A673 (cell line): ENCODE data around the gene MFSD2B. TPM values are rescaled to one million over a fixed set of nuclear protein-coding genes. Genes with fewer than 3 reads are reported as not detected.

Source experiments
- BruUV-seq: library from RNA; stranded (reverse); fragments of 400-500 nt; replicated peaks from 2 replicates; lab custom pipeline; 2021; lab: Mats Ljungman, UMichigan
- CTCF ChIA-PET: fragments of 300-600 bp; sonication (Branson Sonifier 250); formaldehyde crosslinking; loops from one replicate; lab custom pipeline; 2022; ENCODE audit warnings: antibody characterized with exemption; lab: Charles Lee
- POLR2A ChIA-PET: fragments of 300-600 bp; sonication (Branson Sonifier 250); formaldehyde crosslinking; loops from one replicate; lab custom pipeline; 2022; ENCODE audit warnings: antibody characterized with exemption; ENCODE audit not compliant: low non-redundant PET; lab: Charles Lee
- DNase-seq: peaks from one replicate; pipeline ENCODE4 v3.0.0-alpha.2; 2015; ENCODE audit warnings: low spot score
- H3K27ac ChIP-seq: fragments of 200-600 bp; sonication (generic); 2 replicates; pipeline ENCODE4 v1.5.1; 2016; ENCODE audit warnings: mixed run types, low read depth, mild to moderate bottlenecking, mixed read lengths, antibody characterized with exemption, low read length; ENCODE audit not compliant: poor library complexity, severe bottlenecking
- H3K27me3 ChIP-seq: fragments of 200-600 bp; sonication (generic); replicated peaks from 2 replicates; pipeline ENCODE4 v1.6.1; 2017; ENCODE audit warnings: mixed run types, low read depth, mild to moderate bottlenecking, mixed read lengths, antibody characterized with exemption, low read length; ENCODE audit not compliant: insufficient read depth, poor library complexity
- H3K36me3 ChIP-seq: fragments of 200-600 bp; sonication (generic); 2 replicates; pipeline ENCODE4 v1.6.1; 2016; ENCODE audit warnings: mixed run types, mild to moderate bottlenecking, mixed read lengths, antibody characterized with exemption, low read length; ENCODE audit not compliant: insufficient read depth, poor library complexity, severe bottlenecking
- H3K4me1 ChIP-seq: fragments of 200-600 bp; sonication (generic); 2 replicates; pipeline ENCODE4 v1.6.1; 2017; ENCODE audit warnings: mixed run types, mild to moderate bottlenecking, mixed read lengths, antibody characterized with exemption, low read length; ENCODE audit not compliant: insufficient read depth, poor library complexity, severe bottlenecking
- H3K4me3 ChIP-seq: fragments of 200-600 bp; sonication (generic); 2 replicates; pipeline ENCODE4 v1.5.1; 2016; ENCODE audit warnings: low read depth, mixed run types, mild to moderate bottlenecking, mixed read lengths, low read length; ENCODE audit not compliant: poor library complexity, severe bottlenecking
- H3K9me3 ChIP-seq: fragments of 200-600 bp; sonication (generic); 2 replicates; pipeline ENCODE4 v1.6.1; 2016; ENCODE audit warnings: mixed run types, low read depth, mild to moderate bottlenecking, mixed read lengths, antibody characterized with exemption, low read length; ENCODE audit not compliant: poor library complexity, severe bottlenecking
- CTCF ChIP-seq: fragments of 300-800, 200-600 bp; sonication (generic); conservative IDR thresholded peaks from 2 replicates; pipeline ENCODE4 v1.5.1; 2017; ENCODE audit warnings: low read depth, mild to moderate bottlenecking, antibody characterized with exemption, low read length, moderate library complexity, mixed read lengths
- EZH2 ChIP-seq: fragments of 200-600 bp; sonication (generic); IDR thresholded peaks from 2 replicates; pipeline ENCODE4 v1.6.1; 2017; ENCODE audit warnings: borderline replicate concordance, low read depth, mild to moderate bottlenecking, mixed read lengths, antibody characterized with exemption, low read length; ENCODE audit not compliant: poor library complexity, severe bottlenecking
- intact Hi-C: fragments of 100-400 bp; cut with micrococcal nuclease; formaldehyde crosslinking; loops from one replicate; pipeline ENCODE4 v1.10.0; 2022; ENCODE audit not compliant: unreplicated experiment
- total RNA-seq: library from RNA; stranded (reverse); gene quantifications from 2 replicates; pipeline ENCODE4 v1.2.3, GENCODE V29; 2021

Gene MFSD2B
- total RNA-seq, 1 experiment from 2014 or later, result not detected

- H3K4me1 ChIP-seq, result peaks cover 5% of the 10 kb centered on the region
- no peak for DNase-seq
- POLR2A ChIA-PET, result no interaction called here
- no TSS peak for BruUV-seq
- no peaks in the 10 kb centered on the region for H3K36me3 ChIP-seq
- TF ChIP-seq CTCF, result no peak
- no peak for TF ChIP-seq EZH2
- H3K9me3 ChIP-seq, result no peaks in the 10 kb centered on the region
- H3K27ac ChIP-seq, result no peak overlapping the region
- intact Hi-C loops, result no loop called here
- H3K4me3 ChIP-seq, result no peak overlapping the region
- no peaks in the 10 kb centered on the region for H3K27me3 ChIP-seq
- CTCF ChIA-PET, result no interaction called here
These were observed 15.3 kb upstream of the MFSD2B start for GRCh38 chr2:23994567-23994966.

- H3K27ac ChIP-seq, result no peak overlapping the region
- no TSS peak for BruUV-seq
- no peak for DNase-seq
- no peaks in the 10 kb centered on the region for H3K4me1 ChIP-seq
- H3K27me3 ChIP-seq, result no peaks in the 10 kb centered on the region
- POLR2A ChIA-PET, result no interaction called here
- H3K9me3 ChIP-seq, result no peaks in the 10 kb centered on the region
- H3K4me3 ChIP-seq, result no peak overlapping the region
- no peak for TF ChIP-seq CTCF
- no peak for TF ChIP-seq EZH2
- no peaks in the 10 kb centered on the region for H3K36me3 ChIP-seq
- intact Hi-C loops, result no loop called here
- CTCF ChIA-PET, result no interaction called here
These were observed 2.2 kb upstream of the MFSD2B start for GRCh38 chr2:24007693-24008092.

GRCh38 chr2:24008672-24009366 is 1.1 kb upstream of the MFSD2B start:
- no peak overlapping the region for H3K4me3 ChIP-seq
- BruUV-seq, result no TSS peak
- no peaks in the 10 kb centered on the region for H3K36me3 ChIP-seq
- H3K27me3 ChIP-seq, result no peaks in the 10 kb centered on the region
- ChIA-PET CTCF (no interaction called here), POLR2A (no interaction called here)
- intact Hi-C loops, result no loop called here
- no peaks in the 10 kb centered on the region for H3K4me1 ChIP-seq
- no peaks in the 10 kb centered on the region for H3K9me3 ChIP-seq
- no peak for DNase-seq
- H3K27ac ChIP-seq, result no peak overlapping the region
- TF ChIP-seq CTCF (no peak), EZH2 (no peak)
